ENCODE data around the gene CYB561D1. TPM values are rescaled to one million over a fixed set of nuclear protein-coding genes. Genes with fewer than 3 reads are reported as not detected.

CYB561D1 gene
- total and polyA plus RNA-seq, 2 of the 13 experiments (the other 11 are each of a cell fraction or from before 2014, with no cell fraction given) = 3.9 to 4.1 TPM

- TF ChIP-seq ZNF282 (IDR thresholded peaks at IDR 0.05; ENCODE audit: partially characterized antibody) = no peak
- peak; percentile 87 for TF ChIP-seq SKI (IDR thresholded peaks at IDR 0.05; ENCODE audit: partially characterized antibody)
- no peak for TF ChIP-seq GABPA (IDR thresholded peaks at IDR 0.05; ENCODE audit: low read depth, low read length)
- peak; percentile 33; the same call in 1 of the 2 replicates for TF ChIP-seq GABPA (CRISPR knock-in tag; IDR thresholded peaks at IDR 0.05; ENCODE audit: low read depth)
- peak; percentile 31; the same call in 1 of the 2 replicates for TF ChIP-seq SAP130 (CRISPR knock-in tag; IDR thresholded peaks at IDR 0.05; ENCODE audit: low read depth)
- no peak for TF ChIP-seq ZNF597 (CRISPR knock-in tag; IDR thresholded peaks at IDR 0.05)
- TF ChIP-seq PITX1 (CRISPR knock-in tag; IDR thresholded peaks at IDR 0.05) = 0 out of 2 replicates have a peak, but pooled peaks have one; percentile 17
- peak; percentile 72 for TF ChIP-seq TBL1XR1 (IDR thresholded peaks at IDR 0.05; ENCODE audit: borderline replicate concordance, low read length, partially characterized antibody)
- no peak for TF ChIP-seq HNRNPUL1 (IDR thresholded peaks at IDR 0.05; ENCODE audit: low read depth, low read length)
- TF ChIP-seq MEF2D (CRISPR knock-in tag; IDR thresholded peaks at IDR 0.05) = 0 out of 2 replicates have a peak, but pooled peaks have one; percentile 48
- no peak for TF ChIP-seq YY1 (IDR thresholded peaks at IDR 0.05; ENCODE audit: insufficient read depth, insufficient replicate concordance, low read depth, low read length)
- TF ChIP-seq IRF2 (CRISPR knock-in tag; IDR thresholded peaks at IDR 0.05) = no peak
- peak; percentile 40; the same call in 1 of the 2 replicates for TF ChIP-seq NCOR1 (IDR thresholded peaks at IDR 0.05; ENCODE audit: borderline replicate concordance, low read length)
- no peak for TF ChIP-seq TOE1 (CRISPR knock-in tag; IDR thresholded peaks at IDR 0.05)
- TF ChIP-seq GLI4 (CRISPR knock-in tag; IDR thresholded peaks at IDR 0.05; ENCODE audit: borderline replicate concordance) = no peak
- TF ChIP-seq PRDM4 (CRISPR knock-in tag; IDR thresholded peaks at IDR 0.05; ENCODE audit: borderline replicate concordance) = no peak
- peak; percentile 88 for TF ChIP-seq RARA (CRISPR knock-in tag; IDR thresholded peaks at IDR 0.05)
- peak in 1 of 2 experiments; percentile 38; a peak in 1 of 4 replicates for TF ChIP-seq NR2F1 (CRISPR knock-in tag; IDR thresholded peaks at IDR 0.05)
- 0 out of 2 replicates have a peak, but pooled peaks have one; percentile 28 for TF ChIP-seq ZMYM3 (CRISPR knock-in tag; IDR thresholded peaks at IDR 0.05)
- 0 out of 2 replicates have a peak, but pooled peaks have one; percentile 22 for TF ChIP-seq KDM5B (CRISPR knock-in tag; IDR thresholded peaks at IDR 0.05; ENCODE audit: borderline replicate concordance)
- 0 out of 2 replicates have a peak, but pooled peaks have one; percentile 49 for TF ChIP-seq SKIL (CRISPR knock-in tag; IDR thresholded peaks at IDR 0.05; ENCODE audit: borderline replicate concordance)
- peak; percentile 52; the same call in 1 of the 2 replicates for TF ChIP-seq ZNF292 (CRISPR knock-in tag; IDR thresholded peaks at IDR 0.05; ENCODE audit: borderline replicate concordance, low read depth)
- no peak for TF ChIP-seq PHF20 (CRISPR knock-in tag; IDR thresholded peaks at IDR 0.05)
- peak; percentile 50; the same call in 1 of the 2 replicates for TF ChIP-seq BCL6 (CRISPR knock-in tag; IDR thresholded peaks at IDR 0.05)
Measured at GRCh38 chr1:109543988-109544735, 50.3 kb downstream of the CYB561D1 start (continued).
